ENCODE results near the gene POU2AF2. TPM values are rescaled to one million over a fixed set of nuclear protein-coding genes. Genes with fewer than 3 reads are reported as not detected.
"Not testable (repeated sequence)": the region's sequence is repeated elsewhere in the genome, so short reads cannot be mapped to it uniquely, and the experiment has no call there.

Gene POU2AF2
- total RNA-seq, 1 donor from 2014 or later, result not detected

DNA sequence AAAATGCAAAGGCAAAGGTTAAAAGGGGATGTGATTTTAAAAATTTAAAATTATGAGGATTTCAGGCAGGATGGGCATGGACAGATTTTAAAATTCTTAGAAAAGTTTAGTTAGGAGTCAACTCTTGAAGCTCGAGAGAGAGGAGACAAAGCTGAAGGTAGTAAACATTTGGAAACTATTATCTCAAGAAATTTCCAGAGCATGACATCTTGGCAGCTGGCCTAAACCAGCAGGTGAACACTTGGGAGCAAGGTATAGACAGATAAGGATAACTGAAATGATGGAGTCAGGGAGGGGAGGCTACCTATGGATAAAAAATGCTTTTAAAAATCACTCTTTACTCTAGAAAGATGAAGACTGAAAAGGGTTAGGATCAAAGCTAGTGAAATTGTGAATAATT, 66.6 kb downstream of the POU2AF2 start:
- no peak for TF ChIP-seq EZH2 (IDR thresholded peaks at IDR 0.05; ENCODE audit: insufficient read depth, low read length)
- no peak for TF ChIP-seq CTCF (IDR thresholded peaks at IDR 0.05; ENCODE audit: insufficient read depth, low read depth, low read length)

GRCh38 chr11:111319296-111319695, 73.8 kb downstream of the POU2AF2 start:
- no peak overlapping the region for H3K4me3 Mint-ChIP-seq (ENCODE audit: unreplicated experiment)
- no peak for FAIRE-seq
- Histone ChIP-seq H3K4me3 (ENCODE audit: insufficient read depth, low read depth, low read length) (no peak overlapping the region), H3K27me3 (ENCODE audit: insufficient read depth, low read length) (no peaks in the 10 kb centered on the region), H3K27ac (ENCODE audit: low read depth, low read length) (no peak overlapping the region), H3K79me2 (ENCODE audit: insufficient read depth, low read length) (no peaks in the 10 kb centered on the region), H3K9ac (ENCODE audit: low read length) (no peak overlapping the region), H4K20me1 (ENCODE audit: insufficient read depth, low read length) (no peaks in the 10 kb centered on the region), H3K36me3 (ENCODE audit: insufficient read depth, low read length) (no peaks in the 10 kb centered on the region), H3K9me3 (ENCODE audit: insufficient read depth, low read depth, low read length) (no peaks in the 10 kb centered on the region), H2AFZ (ENCODE audit: low read depth, low read length) (no peak overlapping the region), H3K4me1 (ENCODE audit: insufficient read depth, low read length) (no peaks in the 10 kb centered on the region), H3K4me2 (ENCODE audit: low read length) (no peak overlapping the region)
- DNase-seq (ENCODE audit: low read depth), result no peak
- TF ChIP-seq CTCF (IDR thresholded peaks at IDR 0.05; ENCODE audit: insufficient read depth, low read depth, low read length) (no peak), EZH2 (IDR thresholded peaks at IDR 0.05; ENCODE audit: insufficient read depth, low read length) (no peak)
- no peak overlapping the region for H3K27ac Mint-ChIP-seq (ENCODE audit: unreplicated experiment)
- peaks cover 5% of the 10 kb centered on the region for H3K4me1 Mint-ChIP-seq (ENCODE audit: low read depth, unreplicated experiment)
- H3K9me3 Mint-ChIP-seq (ENCODE audit: unreplicated experiment), result peaks cover 6% of the 10 kb centered on the region
- H3K27me3 Mint-ChIP-seq (ENCODE audit: low read depth, unreplicated experiment), result peaks cover 10% of the 10 kb centered on the region
- no peaks in the 10 kb centered on the region for H3K36me3 Mint-ChIP-seq (ENCODE audit: low read depth, unreplicated experiment)

More for the DNA sequence above, 66.6 kb downstream of the POU2AF2 start:
- FAIRE-seq (no peak), DNase-seq (ENCODE audit: low read depth) (no peak)
- Histone ChIP-seq H4K20me1 (ENCODE audit: insufficient read depth, low read length) (no peaks in the 10 kb centered on the region), H3K27ac (ENCODE audit: low read depth, low read length) (no peak overlapping the region), H3K27me3 (ENCODE audit: insufficient read depth, low read length) (peaks cover 4% of the 10 kb centered on the region), H3K4me2 (ENCODE audit: low read length) (no peak overlapping the region), H2AFZ (ENCODE audit: low read depth, low read length) (no peak overlapping the region), H3K4me3 (ENCODE audit: insufficient read depth, low read depth, low read length) (no peak overlapping the region), H3K9me3 (ENCODE audit: insufficient read depth, low read depth, low read length) (no peaks in the 10 kb centered on the region), H3K79me2 (ENCODE audit: insufficient read depth, low read length) (no peaks in the 10 kb centered on the region), H3K9ac (ENCODE audit: low read length) (no peak overlapping the region), H3K4me1 (ENCODE audit: insufficient read depth, low read length) (no peaks in the 10 kb centered on the region), H3K36me3 (ENCODE audit: insufficient read depth, low read length) (no peaks in the 10 kb centered on the region)
- Mint-ChIP-seq H3K27me3 (ENCODE audit: low read depth, unreplicated experiment) (peaks cover 15% of the 10 kb centered on the region), H3K27ac (ENCODE audit: unreplicated experiment) (no peak overlapping the region), H3K36me3 (ENCODE audit: low read depth, unreplicated experiment) (no peaks in the 10 kb centered on the region), H3K4me3 (ENCODE audit: unreplicated experiment) (no peak overlapping the region), H3K4me1 (ENCODE audit: low read depth, unreplicated experiment) (no peaks in the 10 kb centered on the region), H3K9me3 (ENCODE audit: unreplicated experiment) (peaks cover 6% of the 10 kb centered on the region)

GRCh38 chr11:111320199-111320598, 74.7 kb downstream of the POU2AF2 start:
- not testable (repeated sequence) for H3K9me3 Mint-ChIP-seq (ENCODE audit: unreplicated experiment); DNase-seq (ENCODE audit: low read depth); H3K79me2 ChIP-seq (ENCODE audit: insufficient read depth, low read length); H3K4me3 Mint-ChIP-seq (ENCODE audit: unreplicated experiment); H3K4me3 ChIP-seq (ENCODE audit: insufficient read depth, low read depth, low read length); H3K4me2 ChIP-seq (ENCODE audit: low read length); H3K36me3 Mint-ChIP-seq (ENCODE audit: low read depth, unreplicated experiment); H3K27ac ChIP-seq (ENCODE audit: low read depth, low read length); H3K9ac ChIP-seq (ENCODE audit: low read length); H3K27me3 Mint-ChIP-seq (ENCODE audit: low read depth, unreplicated experiment); H3K4me1 ChIP-seq (ENCODE audit: insufficient read depth, low read length); H3K36me3 ChIP-seq (ENCODE audit: insufficient read depth, low read length); FAIRE-seq; H2AFZ ChIP-seq (ENCODE audit: low read depth, low read length); H4K20me1 ChIP-seq (ENCODE audit: insufficient read depth, low read length); H3K27me3 ChIP-seq (ENCODE audit: insufficient read depth, low read length); H3K27ac Mint-ChIP-seq (ENCODE audit: unreplicated experiment); H3K9me3 ChIP-seq (ENCODE audit: insufficient read depth, low read depth, low read length)
- H3K4me1 Mint-ChIP-seq (ENCODE audit: low read depth, unreplicated experiment), result peaks cover 10% of the 10 kb centered on the region

Measured in astrocyte (in vitro differentiated cells and primary cell).